H1 (cell line): ENCODE results near the gene CDKN1A. TPM values are rescaled to one million over a fixed set of nuclear protein-coding genes. Genes with fewer than 3 reads are reported as not detected.
A peak's percentile ranks its signal among the peaks of the same experiment; 100 is the strongest.

Experiments used
- CTCF ChIA-PET: fragments of 300-600 bp; sonication (Branson Sonifier 250); formaldehyde crosslinking; loops from one replicate; lab custom pipeline; 2021; ENCODE audit not compliant: partially characterized antibody; lab: Charles Lee
- POLR2A ChIA-PET: fragments of 300-600 bp; sonication (Branson Sonifier 250); formaldehyde crosslinking; loops from one replicate; lab custom pipeline; 2021; ENCODE audit warnings: inconsistent platforms; ENCODE audit not compliant: partially characterized antibody; lab: Charles Lee
- DNase-seq, 2 experiments: peaks; one replicate each; pipeline versions ENCODE4 v3.0.0 to v3.0.0-alpha.2; 2010 to 2022; ENCODE audit warnings: low spot score in 2 of 2, low read depth in 1 of 2, mixed read lengths in 1 of 2
- FAIRE-seq: peaks from 2 replicates; lab custom pipeline; 2011; peaks lifted over from hg19 to GRCh38; lab: Jason Lieb, UNC
- H2AFZ ChIP-seq: 2 replicates; pipeline ENCODE4 v1.8.1; 2012; ENCODE audit warnings: low read length, inconsistent platforms
- H2AK5ac ChIP-seq: 2 replicates; pipeline ENCODE4 v1.6.1; 2013; ENCODE audit warnings: low read depth, low read length
- H2BK120ac ChIP-seq: replicated peaks from 2 replicates; pipeline ENCODE3; 2013; ENCODE audit warnings: low read depth, low read length, inconsistent platforms
- H2BK12ac ChIP-seq: 2 replicates; pipeline ENCODE4 v1.6.1; 2013; ENCODE audit warnings: low read depth, low read length
- H2BK15ac ChIP-seq: 2 replicates; pipeline ENCODE4 v1.6.1; 2013; ENCODE audit warnings: low read length
- H2BK20ac ChIP-seq: 2 replicates; pipeline ENCODE4 v1.6.1; 2013; ENCODE audit warnings: low read length
- H2BK5ac ChIP-seq: 2 replicates; pipeline ENCODE4 v1.6.1; 2013; ENCODE audit warnings: low read depth, low read length
- H3K14ac ChIP-seq: 2 replicates; pipeline ENCODE4 v1.6.1; 2013; ENCODE audit warnings: inconsistent platforms; ENCODE audit not compliant: insufficient read length
- H3K18ac ChIP-seq: 2 replicates; pipeline ENCODE4 v1.6.1; 2013; ENCODE audit warnings: low read length; ENCODE audit errors: extremely low read depth
- H3K23ac ChIP-seq: 2 replicates; pipeline ENCODE4 v1.6.1; 2013; ENCODE audit warnings: inconsistent platforms; ENCODE audit not compliant: insufficient read length
- H3K23me2 ChIP-seq: 2 replicates; pipeline ENCODE4 v1.6.1; 2013; ENCODE audit warnings: low read depth, low read length
- H3K27ac ChIP-seq: 2 replicates; pipeline ENCODE4 v1.6.1; 2011; ENCODE audit warnings: low read depth, low read length, inconsistent platforms
- H3K27me3 ChIP-seq, 4 experiments: replicated peaks in 1 of 4; 1 replicate in 1 of 4; 2 replicates in 3 of 4; pipeline versions ENCODE4 v1.6.1 to v1.8.1; 2011 to 2013; ENCODE audit warnings: low read length in 3 of 4, mild to moderate bottlenecking in 3 of 4, inconsistent platforms in 2 of 4, mixed read lengths in 2 of 4, moderate library complexity in 1 of 4; ENCODE audit not compliant: control insufficient read depth in 3 of 4, insufficient read depth in 3 of 4; ENCODE audit errors: extremely low read depth in 1 of 4
- H3K36me3 ChIP-seq, 4 experiments: 2 replicates each; pipeline versions ENCODE4 v1.6.1 to v1.8.1; 2011 to 2013; ENCODE audit warnings: mild to moderate bottlenecking in 4 of 4, low read length in 3 of 4, moderate library complexity in 2 of 4, control low read depth in 1 of 4, inconsistent platforms in 1 of 4; ENCODE audit not compliant: insufficient read depth in 4 of 4, control insufficient read depth in 2 of 4
- H3K4ac ChIP-seq: replicated peaks from 2 replicates; pipeline ENCODE3; 2013; ENCODE audit warnings: low read length, low read depth, mixed read lengths, inconsistent platforms; ENCODE audit not compliant: insufficient read length
- H3K4me1 ChIP-seq, 4 experiments: replicated peaks in 1 of 4; 1 replicate in 1 of 4; 2 replicates in 3 of 4; pipeline versions ENCODE4 v1.6.1 to v1.8.1; 2011 to 2013; ENCODE audit warnings: low read length in 3 of 4, inconsistent platforms in 2 of 4, mixed read lengths in 1 of 4; ENCODE audit not compliant: insufficient read depth in 4 of 4, control insufficient read depth in 3 of 4
- H3K4me2 ChIP-seq, 2 experiments: 2 replicates each; pipeline versions ENCODE4 v1.6.1 to v1.8.1; 2011 to 2013; ENCODE audit warnings: low read depth in 2 of 2, low read length in 2 of 2, control low read depth in 1 of 2, inconsistent platforms in 1 of 2, mild to moderate bottlenecking in 1 of 2; ENCODE audit not compliant: insufficient read depth in 1 of 2
- H3K4me3 ChIP-seq, 4 experiments: fragments of 200-600, 300-600 bp in 1 of 4; sonication (generic), shearing (Covaris generic), sonication (Bioruptor Twin) in 1 of 4; 2 replicates each; pipeline versions ENCODE4 v1.5.1 to v1.8.1; 2011 to 2016; ENCODE audit warnings: low read length in 4 of 4, low read depth in 3 of 4, control low read depth in 2 of 4, inconsistent platforms in 2 of 4, mild to moderate bottlenecking in 2 of 4, mixed read lengths in 1 of 4, moderate library complexity in 1 of 4; ENCODE audit not compliant: insufficient read depth in 2 of 4; ENCODE audit errors: extremely low read depth in 1 of 4
- H3K56ac ChIP-seq: replicated peaks from 2 replicates; pipeline ENCODE3; 2013; ENCODE audit warnings: low read depth, mild to moderate bottlenecking, mixed read lengths, low read length, inconsistent platforms; ENCODE audit not compliant: insufficient read length
- H3K79me1 ChIP-seq: 2 replicates; pipeline ENCODE4 v1.6.1; 2013; ENCODE audit warnings: low read depth, low read length, control low read depth
- H3K79me2 ChIP-seq, 2 experiments: 2 replicates each; pipeline versions ENCODE4 v1.6.1 to v1.8.1; 2012 to 2013; ENCODE audit warnings: low read length in 2 of 2, mild to moderate bottlenecking in 2 of 2, inconsistent platforms in 1 of 2; ENCODE audit not compliant: insufficient read depth in 2 of 2, control insufficient read depth in 1 of 2
- H3K9ac ChIP-seq, 4 experiments: replicated peaks in 1 of 4; 1 replicate in 1 of 4; 2 replicates in 3 of 4; pipeline versions ENCODE4 v1.6.1 to v1.8.1; 2011 to 2013; ENCODE audit warnings: low read depth in 3 of 4, low read length in 3 of 4, control low read depth in 2 of 4, mild to moderate bottlenecking in 2 of 4, moderate library complexity in 2 of 4, inconsistent platforms in 1 of 4; ENCODE audit errors: extremely low read depth in 1 of 4
- H3K9me3 ChIP-seq, 2 experiments: 2 replicates each; pipeline versions ENCODE4 v1.6.1 to v1.8.1; 2012 to 2013; ENCODE audit warnings: mild to moderate bottlenecking in 2 of 2, moderate library complexity in 2 of 2, control low read depth in 1 of 2, inconsistent platforms in 1 of 2, low read depth in 1 of 2, low read length in 1 of 2, mixed read lengths in 1 of 2; ENCODE audit not compliant: insufficient read depth in 2 of 2
- H4K20me1 ChIP-seq, 2 experiments: replicated peaks in 1 of 2; 2 replicates each; pipeline versions ENCODE3 to v1.8.1; 2011 to 2013; ENCODE audit warnings: inconsistent platforms in 2 of 2, low read length in 2 of 2, mild to moderate bottlenecking in 1 of 2; ENCODE audit not compliant: insufficient read depth in 2 of 2, control insufficient read depth in 1 of 2
- H4K5ac ChIP-seq: 2 replicates; pipeline ENCODE4 v1.6.1; 2013; ENCODE audit warnings: low read length, low read depth, mixed read lengths, inconsistent platforms; ENCODE audit not compliant: insufficient read length
- H4K8ac ChIP-seq: 2 replicates; pipeline ENCODE4 v1.8.0; 2013; ENCODE audit warnings: mild to moderate bottlenecking, moderate library complexity, low read length, inconsistent platforms; ENCODE audit not compliant: insufficient read depth; ENCODE audit errors: extremely low read depth
- H4K91ac ChIP-seq: replicated peaks from 2 replicates; pipeline ENCODE3; 2013; ENCODE audit warnings: low read length, mixed read lengths, inconsistent platforms; ENCODE audit not compliant: insufficient read length
- CREB1 ChIP-seq: IDR thresholded peaks from 2 replicates; pipeline ENCODE4 v1.6.1; 2012; ENCODE audit warnings: inconsistent platforms
- JUND ChIP-seq: IDR thresholded peaks from 2 replicates; pipeline ENCODE4 v1.6.1; 2011; ENCODE audit warnings: mild to moderate bottlenecking, improper control_type of control experiment, low read length
- TAF1 ChIP-seq: IDR thresholded peaks from 2 replicates; pipeline ENCODE4 v1.6.1; 2011; ENCODE audit warnings: mild to moderate bottlenecking, low read depth, low read length
- TBP ChIP-seq: IDR thresholded peaks from 2 replicates; pipeline ENCODE4 v1.6.1; 2011; ENCODE audit warnings: low read depth, low read length, improper control_type of control experiment
- WGBS, 2 experiments: shearing (Covaris generic) in 1 of 2; methylation state at CpG; one replicate each; pipeline versions ENCODE4 v1.1.6 to v1.1.7; 2013 to 2015; ENCODE audit warnings: low lambda C conversion rate in 2 of 2, mixed read lengths in 2 of 2, inconsistent platforms in 1 of 2, low coverage in 1 of 2, missing lambda C conversion rate in 1 of 2; ENCODE audit not compliant: insufficient replicate concordance in 2 of 2, insufficient coverage in 1 of 2, insufficient read length in 1 of 2; ENCODE audit errors: extremely low coverage in 1 of 2, missing lambda C conversion rate in 1 of 2; 5-methylcytosine and 5-hydroxymethylcytosine counted together
- polyA plus RNA-seq, 7 experiments: library from polyadenylated mRNA; depleted of rRNA in 3 of 7; stranded (reverse) in 5 of 7; unstranded in 2 of 7; fragments of >200 nt in 5 of 7; fragments of 200-250 nt in 2 of 7; gene quantifications; 1 replicate in 5 of 7; 2 replicates in 1 of 7; 4 replicates in 1 of 7; pipeline versions ENCODE4 v1.2.1 to v1.2.3, GENCODE V29; 2011 to 2013; ENCODE audit warnings: missing spikeins in 2 of 7, mixed read lengths in 2 of 7
- total RNA-seq: library from RNA; stranded (reverse); fragmentation: NEBNext Ultra II Directional; extraction: Animal tissue kit (Norgen Biotek cat#: 25700); gene quantifications from 2 replicates; pipeline ENCODE4 v1.2.1, GENCODE V29; 2021

The CDKN1A gene
- total and polyA plus RNA-seq, 2 of the 8 experiments (the other 6 are each of a cell fraction or from before 2014, with no cell fraction given) = 15.2 to 36.0 TPM

DNA sequence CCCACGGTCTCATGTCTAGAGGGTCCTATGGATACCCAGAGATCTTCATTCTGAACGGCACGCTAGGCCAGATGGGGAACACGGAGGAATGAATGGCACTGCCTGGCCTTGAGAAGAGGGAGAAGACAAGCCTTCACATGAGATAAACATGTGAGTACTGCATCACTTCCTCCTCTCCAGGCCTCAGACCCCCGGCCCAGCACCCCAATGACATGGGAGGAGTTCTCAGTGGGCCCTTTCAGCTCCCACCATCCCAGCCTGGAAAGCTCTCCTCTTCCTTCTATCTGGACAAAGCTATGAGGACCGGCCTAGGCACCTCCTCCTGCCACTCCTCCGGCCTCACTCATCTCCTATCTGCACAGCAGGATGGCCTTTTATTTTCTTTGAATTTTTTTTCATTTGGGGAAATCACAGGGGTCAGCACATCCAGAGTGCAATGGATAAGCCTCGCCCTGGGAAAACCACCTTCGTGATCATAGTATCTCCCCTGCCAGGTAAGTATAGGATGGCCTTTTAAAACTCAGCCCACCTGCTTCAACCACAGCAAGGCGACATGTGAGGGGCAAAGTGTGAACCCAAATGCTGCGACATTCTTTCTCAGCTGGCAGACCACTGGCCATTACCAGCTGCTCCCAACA lies 39.2 kb upstream of the CDKN1A start:
- 90% methylated on average over 11 of the region's 11 CpGs; no CpG with 5 or more reads in 1 of the 2 experiments for WGBS, 2 experiments
- no peak for TF ChIP-seq TAF1
- TF ChIP-seq JUND = no peak
- TF ChIP-seq TBP = no peak
- TF ChIP-seq CREB1 = no peak

More for the DNA sequence above, 39.2 kb upstream of the CDKN1A start:
- H3K23me2 ChIP-seq = no peaks in the 10 kb centered on the region
- H2BK120ac ChIP-seq = no peak overlapping the region
- ChIA-PET CTCF (no interaction called here), POLR2A (no interaction called here)
- peaks cover 0 to 4% (median 1%) of the 10 kb centered on the region in 4 experiments; a peak in 3 of 7 replicates for H3K4me1 ChIP-seq
- H3K79me1 ChIP-seq = no peaks in the 10 kb centered on the region
- no peak overlapping the region for H3K27ac ChIP-seq
- no peak for DNase-seq
- no peak overlapping the region for H3K4me2 ChIP-seq
- H4K8ac ChIP-seq = no peak overlapping the region; the same call in 1 of the 2 replicates
- no peak overlapping the region for H3K4ac ChIP-seq
- no peak overlapping the region for H4K5ac ChIP-seq
- 0 out of 2 replicates have a peak overlapping the region, but pooled peaks have one; percentile 52 for H2BK12ac ChIP-seq
- H3K14ac ChIP-seq = no peak overlapping the region
- H3K27me3 ChIP-seq = no peaks in the 10 kb centered on the region
- no peaks in the 10 kb centered on the region for H4K20me1 ChIP-seq
- H3K18ac ChIP-seq = no peak overlapping the region
- no peak overlapping the region for H3K23ac ChIP-seq
- no peak overlapping the region for H2BK20ac ChIP-seq
- H3K36me3 ChIP-seq = no peaks in the 10 kb centered on the region
- H2AFZ ChIP-seq = no peak overlapping the region
- no peak overlapping the region; the same call in 1 of the 2 replicates for H2BK15ac ChIP-seq
- no peak overlapping the region for H2AK5ac ChIP-seq
- no peak for FAIRE-seq
- H3K56ac ChIP-seq = no peak overlapping the region
- H4K91ac ChIP-seq = no peak overlapping the region
- no peaks in the 10 kb centered on the region for H3K79me2 ChIP-seq
- H2BK5ac ChIP-seq = no peak overlapping the region
- no peak overlapping the region for H3K9ac ChIP-seq
- H3K4me3 ChIP-seq = no peak overlapping the region
- H3K9me3 ChIP-seq = no peaks in the 10 kb centered on the region
